Fibroblast of lung (primary cell): Measurements from ENCODE around the gene SCD5. TPM values are rescaled to one million over a fixed set of nuclear protein-coding genes. Genes with fewer than 3 reads are reported as not detected.

Source experiments
- DNase-seq, 2 donors: peaks; one replicate each; pipeline versions ENCODE4 v3.0.0 to v3.0.0-alpha.2; 2010; ENCODE audit warnings: low read depth in 2 of 2
- H2AFZ ChIP-seq: 2 replicates; pipeline ENCODE4 v1.5.1; 2012; ENCODE audit warnings: low read length, control low read depth, inconsistent platforms
- H3K27ac ChIP-seq: 2 replicates; pipeline ENCODE4 v1.5.1; 2011; ENCODE audit warnings: low read length, control low read depth; ENCODE audit not compliant: insufficient read depth
- H3K27me3 ChIP-seq: 2 replicates; pipeline ENCODE4 v1.5.1; 2011; ENCODE audit warnings: mild to moderate bottlenecking, low read length; ENCODE audit not compliant: control insufficient read depth, insufficient read depth
- H3K36me3 ChIP-seq: 2 replicates; pipeline ENCODE4 v1.5.1; 2011; ENCODE audit warnings: low read length; ENCODE audit not compliant: control insufficient read depth, insufficient read depth
- H3K4me1 ChIP-seq: 2 replicates; pipeline ENCODE4 v1.5.1; 2011; ENCODE audit warnings: low read length; ENCODE audit not compliant: control insufficient read depth, insufficient read depth; ENCODE audit errors: extremely low read depth
- H3K4me2 ChIP-seq: 2 replicates; pipeline ENCODE4 v1.5.1; 2011; ENCODE audit warnings: low read length, control low read depth; ENCODE audit not compliant: insufficient read depth; ENCODE audit errors: extremely low read depth
- H3K4me3 ChIP-seq, 4 experiments: fragments of 200-600 bp in 1 of 4; sonication (generic) in 1 of 4; replicated peaks in 1 of 4; 2 replicates each; pipeline ENCODE4 v1.5.1; 2011 to 2016; ENCODE audit warnings: low read length in 4 of 4, low read depth in 3 of 4, mild to moderate bottlenecking in 3 of 4, control low read depth in 2 of 4, inconsistent platforms in 1 of 4, mixed read lengths in 1 of 4; ENCODE audit not compliant: insufficient read depth in 1 of 4; ENCODE audit errors: control extremely low read depth in 1 of 4
- H3K79me2 ChIP-seq: 2 replicates; pipeline ENCODE4 v1.5.1; 2012; ENCODE audit warnings: mild to moderate bottlenecking, low read length, inconsistent platforms; ENCODE audit not compliant: control insufficient read depth, insufficient read depth
- H3K9ac ChIP-seq: 2 replicates; pipeline ENCODE4 v1.5.1; 2011; ENCODE audit warnings: mild to moderate bottlenecking, low read length, control low read depth; ENCODE audit not compliant: insufficient read depth
- H3K9me3 ChIP-seq: 2 replicates; pipeline ENCODE4 v1.5.1; 2012; ENCODE audit warnings: low read depth, low read length; ENCODE audit not compliant: control insufficient read depth, insufficient read depth
- H4K20me1 ChIP-seq: 2 replicates; pipeline ENCODE4 v1.5.1; 2011; ENCODE audit warnings: low read length; ENCODE audit not compliant: control insufficient read depth, insufficient read depth; ENCODE audit errors: extremely low read depth
- EZH2 ChIP-seq: IDR thresholded peaks from 2 replicates; pipeline ENCODE4 v1.5.1; 2012; ENCODE audit warnings: low read length, control low read depth, mild to moderate bottlenecking; ENCODE audit errors: missing control alignments
- polyA plus RNA-seq, 2 donors: library from polyadenylated mRNA; depleted of rRNA in 1 of 2; stranded (reverse) in 1 of 2; unstranded in 1 of 2; fragments of >200 nt; gene quantifications; 2 replicates each; pipeline ENCODE4 v1.2.1, GENCODE V29; 2011 to 2012; ENCODE audit warnings: missing spikeins in 1 of 2
- total RNA-seq: library from RNA; depleted of rRNA; stranded (reverse); fragments of >200 nt; gene quantifications from 2 replicates; pipeline ENCODE4 v1.2.1, GENCODE V29; 2014
- TF ChIP-seq, protein P1 (sequence below), 2 donors: IDR thresholded peaks in 1 of 2; conservative IDR thresholded peaks in 1 of 2; 1 replicate in 1 of 2; 2 replicates in 1 of 2; pipeline ENCODE4 v1.5.1; 2011 to 2012; ENCODE audit warnings: low read length in 2 of 2, control low read depth in 1 of 2, inconsistent platforms in 1 of 2, low read depth in 1 of 2, mild to moderate bottlenecking in 1 of 2

SCD5 gene
- total and polyA plus RNA-seq, 2 donors (not counting 1 experiment from before 2014, with no cell fraction given), result 4.9 to 11.4 TPM

DNA sequence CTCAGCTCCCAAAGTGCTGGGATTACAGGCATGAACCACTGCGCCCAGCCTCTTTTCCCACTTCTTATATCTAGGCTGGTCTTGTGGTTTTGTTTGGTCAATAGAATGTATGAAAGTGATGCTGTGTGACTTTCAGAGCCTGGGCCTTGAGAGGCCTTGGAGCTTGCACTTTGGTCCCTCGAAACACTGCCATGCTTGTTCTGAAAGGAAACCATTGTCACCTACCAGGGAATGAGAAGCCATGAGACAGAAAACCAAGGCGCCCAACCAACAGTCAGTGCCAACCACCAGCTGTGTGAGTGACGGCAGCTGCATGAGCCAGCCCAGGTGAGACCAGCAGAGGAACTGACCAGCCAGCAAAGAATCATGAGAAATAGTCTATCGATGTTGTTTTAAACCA is 57.4 kb downstream of the SCD5 start:
- Histone ChIP-seq H3K4me2 (no peak overlapping the region), H3K27ac (no peak overlapping the region), H3K4me3 (no peak overlapping the region), H2AFZ (no peak overlapping the region), H3K9ac (no peak overlapping the region), H3K79me2 (no peaks in the 10 kb centered on the region), H3K36me3 (no peaks in the 10 kb centered on the region), H3K27me3 (no peaks in the 10 kb centered on the region), H4K20me1 (no peaks in the 10 kb centered on the region), H3K4me1 (no peaks in the 10 kb centered on the region), H3K9me3 (no peaks in the 10 kb centered on the region)
- no peak for DNase-seq
- TF ChIP-seq, protein P1, sequence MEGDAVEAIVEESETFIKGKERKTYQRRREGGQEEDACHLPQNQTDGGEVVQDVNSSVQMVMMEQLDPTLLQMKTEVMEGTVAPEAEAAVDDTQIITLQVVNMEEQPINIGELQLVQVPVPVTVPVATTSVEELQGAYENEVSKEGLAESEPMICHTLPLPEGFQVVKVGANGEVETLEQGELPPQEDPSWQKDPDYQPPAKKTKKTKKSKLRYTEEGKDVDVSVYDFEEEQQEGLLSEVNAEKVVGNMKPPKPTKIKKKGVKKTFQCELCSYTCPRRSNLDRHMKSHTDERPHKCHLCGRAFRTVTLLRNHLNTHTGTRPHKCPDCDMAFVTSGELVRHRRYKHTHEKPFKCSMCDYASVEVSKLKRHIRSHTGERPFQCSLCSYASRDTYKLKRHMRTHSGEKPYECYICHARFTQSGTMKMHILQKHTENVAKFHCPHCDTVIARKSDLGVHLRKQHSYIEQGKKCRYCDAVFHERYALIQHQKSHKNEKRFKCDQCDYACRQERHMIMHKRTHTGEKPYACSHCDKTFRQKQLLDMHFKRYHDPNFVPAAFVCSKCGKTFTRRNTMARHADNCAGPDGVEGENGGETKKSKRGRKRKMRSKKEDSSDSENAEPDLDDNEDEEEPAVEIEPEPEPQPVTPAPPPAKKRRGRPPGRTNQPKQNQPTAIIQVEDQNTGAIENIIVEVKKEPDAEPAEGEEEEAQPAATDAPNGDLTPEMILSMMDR (conservative IDR thresholded peaks at IDR 0.05 in 1 of 2, IDR thresholded peaks at IDR 0.05 in 1 of 2; ENCODE audit: low read depth in 1 of 2, low read length in 2 of 2), result no peak
- TF ChIP-seq EZH2, result no peak

DNA sequence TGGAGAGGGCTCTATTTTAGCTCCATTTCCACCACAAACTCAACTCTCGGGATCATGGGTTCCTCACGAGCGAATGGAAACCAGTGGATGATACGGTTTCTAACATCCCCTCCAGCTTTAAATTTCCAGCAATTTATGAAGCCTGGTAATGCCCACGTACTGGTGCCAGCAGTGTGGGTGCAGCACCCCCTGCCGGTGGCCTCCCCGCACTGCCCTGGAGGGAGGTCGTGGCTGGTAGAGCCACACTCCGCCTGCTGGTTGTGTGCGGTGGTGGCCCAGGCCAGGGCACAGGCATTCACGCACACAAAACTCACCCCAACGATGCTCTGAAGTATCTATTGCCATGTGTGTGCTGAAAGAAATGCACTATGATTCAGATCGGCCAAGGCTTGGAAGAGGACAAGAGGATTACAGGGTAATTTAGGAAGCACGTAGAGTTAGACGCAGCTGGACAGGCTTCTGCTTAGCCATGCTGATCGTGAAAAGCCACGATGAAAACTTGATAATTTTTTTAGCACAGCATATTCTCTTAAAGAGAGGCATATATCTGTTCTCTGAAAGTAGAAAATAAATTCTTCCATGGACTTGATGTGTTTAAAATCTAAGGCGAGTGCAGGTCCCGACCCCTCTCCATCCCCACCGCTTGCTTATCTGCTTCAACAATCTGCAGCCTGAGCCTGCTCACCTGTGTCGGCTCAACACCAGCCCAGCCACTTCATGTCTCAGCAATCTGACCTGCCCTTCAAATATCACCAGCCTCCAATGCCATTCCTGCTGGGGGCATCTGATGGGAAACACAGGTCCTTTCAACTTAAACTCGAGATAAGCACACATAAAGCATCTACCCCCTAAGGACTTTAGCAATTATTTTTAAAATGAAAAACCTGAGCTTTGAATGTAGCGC is 59.1 kb downstream of the SCD5 start:
- H3K4me3 ChIP-seq, result no peak overlapping the region
- peak in 1 of 2 donors; percentile 64 for DNase-seq
- no peak overlapping the region for H3K27ac ChIP-seq
- no peaks in the 10 kb centered on the region for H4K20me1 ChIP-seq
- H3K4me2 ChIP-seq, result no peak overlapping the region
- no peak for TF ChIP-seq EZH2
- TF ChIP-seq, protein P1 (conservative IDR thresholded peaks at IDR 0.05 in 1 of 2, IDR thresholded peaks at IDR 0.05 in 1 of 2; ENCODE audit: low read depth in 1 of 2, low read length in 2 of 2), result peak; percentile 85 to 99
- no peaks in the 10 kb centered on the region for H3K79me2 ChIP-seq
- no peaks in the 10 kb centered on the region for H3K9me3 ChIP-seq
- H3K4me1 ChIP-seq, result no peaks in the 10 kb centered on the region
- H2AFZ ChIP-seq, result no peak overlapping the region
- no peaks in the 10 kb centered on the region for H3K36me3 ChIP-seq
- no peaks in the 10 kb centered on the region for H3K27me3 ChIP-seq
- no peak overlapping the region for H3K9ac ChIP-seq

DNA sequence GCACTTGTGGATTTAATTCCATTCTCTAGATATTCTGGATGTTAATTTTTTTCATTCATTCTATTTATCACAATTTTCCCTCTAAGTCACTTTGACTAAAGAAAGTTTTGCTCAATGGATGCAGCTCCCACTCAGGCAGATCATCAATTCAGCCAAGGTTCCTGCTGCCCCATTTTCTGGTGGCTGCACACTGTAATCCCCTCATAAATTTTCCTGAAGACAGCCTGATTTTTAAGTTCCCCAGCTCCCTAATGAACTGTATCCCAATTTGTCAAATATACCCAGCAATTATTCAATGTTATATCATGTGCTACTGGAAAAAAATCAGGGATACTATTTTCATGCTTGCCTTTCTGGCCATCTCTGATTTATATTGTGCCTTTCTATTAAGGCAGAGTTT is 61.2 kb downstream of the SCD5 start:
- no peak for DNase-seq
- Histone ChIP-seq H3K36me3 (no peaks in the 10 kb centered on the region), H3K79me2 (no peaks in the 10 kb centered on the region)

More for the DNA sequence above, 61.2 kb downstream of the SCD5 start:
- H4K20me1 ChIP-seq, result no peaks in the 10 kb centered on the region
- H3K4me2 ChIP-seq, result no peak overlapping the region
- H3K9ac ChIP-seq, result no peak overlapping the region
- H2AFZ ChIP-seq, result no peak overlapping the region
- H3K27ac ChIP-seq, result no peak overlapping the region
- no peaks in the 10 kb centered on the region for H3K9me3 ChIP-seq
- H3K4me1 ChIP-seq, result no peaks in the 10 kb centered on the region
- H3K4me3 ChIP-seq, result no peak overlapping the region
- no peaks in the 10 kb centered on the region for H3K27me3 ChIP-seq
- TF ChIP-seq, protein P1 (conservative IDR thresholded peaks at IDR 0.05 in 1 of 2, IDR thresholded peaks at IDR 0.05 in 1 of 2; ENCODE audit: low read depth in 1 of 2, low read length in 2 of 2), result no peak
- TF ChIP-seq EZH2, result no peak
